H9 (cell line): ENCODE measurements around the gene SCAMP5. TPM values are rescaled to one million over a fixed set of nuclear protein-coding genes. Genes with fewer than 3 reads are reported as not detected.

Experiments used
- DNase-seq: peaks from one replicate; pipeline ENCODE4 v3.0.0-alpha.2; 2017
- H2AFZ ChIP-seq: one replicate; pipeline ENCODE4 v1.6.1; 2013; ENCODE audit warnings: mild to moderate bottlenecking, low read length, control low read depth, moderate library complexity
- H2AK5ac ChIP-seq: 2 replicates; pipeline ENCODE4 v1.6.1; 2013; ENCODE audit warnings: low read length, control low read depth, mixed read lengths; ENCODE audit not compliant: insufficient read length
- H2BK120ac ChIP-seq: one replicate; pipeline ENCODE4 v1.6.1; 2013; ENCODE audit warnings: low read depth, mild to moderate bottlenecking, low read length, control low read depth, inconsistent platforms; ENCODE audit not compliant: poor library complexity, severe bottlenecking
- H2BK12ac ChIP-seq: 2 replicates; pipeline ENCODE4 v1.6.1; 2013; ENCODE audit warnings: low read length, control low read depth, mixed read lengths, low read depth; ENCODE audit not compliant: insufficient read length
- H2BK15ac ChIP-seq: 2 replicates; pipeline ENCODE4 v1.6.1; 2013; ENCODE audit warnings: low read depth, low read length, control low read depth
- H2BK20ac ChIP-seq: one replicate; pipeline ENCODE4 v1.6.1; 2013; ENCODE audit warnings: low read depth, mild to moderate bottlenecking, low read length, control low read depth, inconsistent platforms; ENCODE audit not compliant: poor library complexity, severe bottlenecking
- H2BK5ac ChIP-seq: 2 replicates; pipeline ENCODE4 v1.6.1; 2013; ENCODE audit warnings: low read length, control low read depth, mixed read lengths; ENCODE audit not compliant: insufficient read length
- H3K14ac ChIP-seq: 2 replicates; pipeline ENCODE4 v1.6.1; 2013; ENCODE audit warnings: low read length, control low read depth; ENCODE audit not compliant: insufficient read depth
- H3K18ac ChIP-seq: 2 replicates; pipeline ENCODE4 v1.6.1; 2013; ENCODE audit warnings: low read depth, mild to moderate bottlenecking, mixed read lengths, low read length, control low read depth; ENCODE audit not compliant: insufficient read length
- H3K23ac ChIP-seq: 2 replicates; pipeline ENCODE4 v1.6.1; 2013; ENCODE audit warnings: low read length, control low read depth, mixed read lengths, low read depth; ENCODE audit not compliant: insufficient read length
- H3K23me2 ChIP-seq: 2 replicates; pipeline ENCODE4 v1.6.1; 2013; ENCODE audit warnings: low read depth, mild to moderate bottlenecking, mixed read lengths, low read length, control low read depth; ENCODE audit not compliant: insufficient read length, poor library complexity, severe bottlenecking
- H3K27ac ChIP-seq: 2 replicates; pipeline ENCODE4 v1.5.1; 2013; ENCODE audit warnings: low read length, control low read depth, mixed read lengths, low read depth; ENCODE audit not compliant: insufficient read length
- H3K27me3 ChIP-seq: 2 replicates; pipeline ENCODE4 v1.6.1; 2013; ENCODE audit warnings: low read length, control low read depth, inconsistent platforms; ENCODE audit not compliant: insufficient read depth
- H3K4ac ChIP-seq: 2 replicates; pipeline ENCODE4 v1.6.1; 2013; ENCODE audit warnings: low read depth, mild to moderate bottlenecking, control low read depth, inconsistent platforms, low read length, moderate library complexity
- H3K4me1 ChIP-seq: 2 replicates; pipeline ENCODE4 v1.6.1; 2013; ENCODE audit warnings: low read length, control low read depth, inconsistent platforms; ENCODE audit not compliant: insufficient read depth
- H3K4me2 ChIP-seq: 2 replicates; pipeline ENCODE4 v1.6.1; 2013; ENCODE audit warnings: low read length, control low read depth, mixed read lengths; ENCODE audit not compliant: insufficient read length, insufficient read depth
- H3K56ac ChIP-seq: 2 replicates; pipeline ENCODE4 v1.6.1; 2013; ENCODE audit warnings: low read depth, mild to moderate bottlenecking, mixed read lengths, low read length, control low read depth; ENCODE audit not compliant: insufficient read length
- H3K79me1 ChIP-seq: 2 replicates; pipeline ENCODE4 v1.6.1; 2013; ENCODE audit warnings: low read depth, mild to moderate bottlenecking, moderate library complexity, low read length, control low read depth, inconsistent platforms; ENCODE audit not compliant: insufficient read depth, poor library complexity, severe bottlenecking
- H3K79me2 ChIP-seq: 2 replicates; pipeline ENCODE4 v1.6.1; 2013; ENCODE audit warnings: low read length, control low read depth, inconsistent platforms; ENCODE audit not compliant: insufficient read depth
- H3K9ac ChIP-seq: 2 replicates; pipeline ENCODE4 v1.6.1; 2013; ENCODE audit warnings: low read length, control low read depth, mixed read lengths; ENCODE audit not compliant: insufficient read length; ENCODE audit errors: extremely low read depth
- H3K9me3 ChIP-seq: one replicate; pipeline ENCODE4 v1.6.1; 2013; ENCODE audit warnings: low read depth, low read length, inconsistent platforms; ENCODE audit not compliant: control insufficient read depth
- H3T11ph ChIP-seq: one replicate; pipeline ENCODE4 v1.6.1; 2013; ENCODE audit warnings: mild to moderate bottlenecking, low read length, control low read depth, inconsistent platforms
- H4K20me1 ChIP-seq: one replicate; pipeline ENCODE4 v1.6.1; 2013; ENCODE audit not compliant: control insufficient read depth, insufficient read length, insufficient read depth
- H4K5ac ChIP-seq: 2 replicates; pipeline ENCODE4 v1.6.1; 2013; ENCODE audit warnings: low read depth, mild to moderate bottlenecking, mixed read lengths, low read length, control low read depth; ENCODE audit not compliant: insufficient read length
- H4K8ac ChIP-seq: replicated peaks from 2 replicates; pipeline ENCODE4 v1.6.1; 2013; ENCODE audit warnings: low read length, control low read depth, mixed read lengths, low read depth; ENCODE audit not compliant: insufficient read length
- H4K91ac ChIP-seq: 2 replicates; pipeline ENCODE4 v1.6.1; 2013; ENCODE audit warnings: low read depth, mild to moderate bottlenecking, moderate library complexity, mixed read lengths, low read length, control low read depth; ENCODE audit not compliant: insufficient read length
- H3K27ac Mint-ChIP-seq, 3 experiments: 2 replicates in 2 of 3; 3 replicates in 1 of 3; pipeline ENCODE4 v1.8.0; 2020 to 2021; ENCODE audit warnings: mixed read lengths in 3 of 3, mild to moderate bottlenecking in 1 of 3, moderate library complexity in 1 of 3
- H3K27me3 Mint-ChIP-seq: 2 replicates; pipeline ENCODE4 v1.8.0; 2021; ENCODE audit warnings: low read depth, mild to moderate bottlenecking, moderate library complexity, mixed read lengths
- H3K36me3 Mint-ChIP-seq, 3 experiments: 2 replicates in 2 of 3; 3 replicates in 1 of 3; pipeline ENCODE4 v1.8.0; 2020 to 2021; ENCODE audit warnings: low read depth in 3 of 3, mixed read lengths in 3 of 3; ENCODE audit not compliant: insufficient read depth in 1 of 3
- H3K4me1 Mint-ChIP-seq, 2 experiments: 2 replicates each; pipeline ENCODE4 v1.8.0; 2020; ENCODE audit warnings: mixed read lengths in 2 of 2
- H3K4me3 Mint-ChIP-seq, 2 experiments: 2 replicates in 1 of 2; 3 replicates in 1 of 2; pipeline ENCODE4 v1.8.0; 2020 to 2021; ENCODE audit warnings: mild to moderate bottlenecking in 2 of 2, mixed read lengths in 2 of 2, moderate library complexity in 1 of 2
- H3K9me3 Mint-ChIP-seq, 2 experiments: 2 replicates in 1 of 2; 3 replicates in 1 of 2; pipeline ENCODE4 v1.8.0; 2020; ENCODE audit warnings: mild to moderate bottlenecking in 2 of 2, mixed read lengths in 2 of 2, moderate library complexity in 1 of 2
- CTCF ChIP-seq: fragments of 200-600 bp; sonication (generic); conservative IDR thresholded peaks from 3 replicates; pipeline ENCODE4 v1.8.0; 2021; ENCODE audit warnings: antibody characterized with exemption, mild to moderate bottlenecking
- WGBS: extraction: QIAGEN DNeasy Blood & Tissue Kit; methylation state at CpG from one replicate; pipeline ENCODE4 v1.1.7; 2013; ENCODE audit warnings: missing lambda C conversion rate, low lambda C conversion rate, mixed read lengths; ENCODE audit not compliant: insufficient read length; ENCODE audit errors: extremely low coverage; 5-methylcytosine and 5-hydroxymethylcytosine counted together
- total RNA-seq: library from RNA; stranded (reverse); gene quantifications from 2 replicates; pipeline ENCODE4 v1.2.1, GENCODE V29; 2021

SCAMP5 gene
- total RNA-seq, 1 experiment from 2014 or later = 47.8 TPM

GRCh38 chr15:75050283-75050682, 54.9 kb downstream of the SCAMP5 start:
- no peaks in the 10 kb centered on the region for H3K23me2 ChIP-seq
- no peaks in the 10 kb centered on the region for H3K79me1 ChIP-seq
- no peak overlapping the region for H3K4me2 ChIP-seq
- no peaks in the 10 kb centered on the region for H4K20me1 ChIP-seq
- H2BK12ac ChIP-seq = no peak overlapping the region
- H3K23ac ChIP-seq = no peak overlapping the region
- H3K4me1 ChIP-seq = no peaks in the 10 kb centered on the region
- no peak overlapping the region for H3K27ac ChIP-seq
- no peak overlapping the region for H2AK5ac ChIP-seq
- Mint-ChIP-seq H3K36me3 (peaks cover 9 to 17% (median 13%) of the 10 kb centered on the region in 3 experiments; a peak in 6 of 7 replicates), H3K9me3 (no peaks in the 10 kb centered on the region), H3K27me3 (no peaks in the 10 kb centered on the region; the same call in 1 of the 2 replicates), H3K4me3 (no peak overlapping the region), H3K27ac (no peak overlapping the region), H3K4me1 (peaks cover 3 to 13% of the 10 kb centered on the region in 2 experiments)
- no peak overlapping the region for H2BK15ac ChIP-seq
- H3K27me3 ChIP-seq = no peaks in the 10 kb centered on the region
- H3K79me2 ChIP-seq = no peaks in the 10 kb centered on the region
- no CpG with 5 or more reads among the region's 2 CpGs for WGBS
- DNase-seq = no peak
- H3T11ph ChIP-seq = no peak overlapping the region
- H4K91ac ChIP-seq = no peak overlapping the region
- H2BK120ac ChIP-seq = no peak overlapping the region
- no peak overlapping the region for H3K14ac ChIP-seq
- no peak overlapping the region for H3K9ac ChIP-seq
- no peak overlapping the region for H2BK20ac ChIP-seq
- H4K5ac ChIP-seq = no peak overlapping the region
- no peak overlapping the region for H4K8ac ChIP-seq
- TF ChIP-seq CTCF = no peak
- no peak overlapping the region for H3K56ac ChIP-seq
- H2BK5ac ChIP-seq = no peak overlapping the region
- no peak overlapping the region for H3K18ac ChIP-seq
- H2AFZ ChIP-seq = no peak overlapping the region
- no peaks in the 10 kb centered on the region for H3K9me3 ChIP-seq
- H3K4ac ChIP-seq = no peak overlapping the region
